ENCODE measurements around the gene KIF6. TPM values are rescaled to one million over a fixed set of nuclear protein-coding genes. Genes with fewer than 3 reads are reported as not detected.
"Not testable (repeated sequence)": the region's sequence is repeated elsewhere in the genome, so short reads cannot be mapped to it uniquely, and the experiment has no call there.

Gene KIF6
- polyA plus RNA-seq, 1 donor (not counting 4 experiments of a cell fraction or from before 2014, with no cell fraction given) = 0.14 TPM

DNA sequence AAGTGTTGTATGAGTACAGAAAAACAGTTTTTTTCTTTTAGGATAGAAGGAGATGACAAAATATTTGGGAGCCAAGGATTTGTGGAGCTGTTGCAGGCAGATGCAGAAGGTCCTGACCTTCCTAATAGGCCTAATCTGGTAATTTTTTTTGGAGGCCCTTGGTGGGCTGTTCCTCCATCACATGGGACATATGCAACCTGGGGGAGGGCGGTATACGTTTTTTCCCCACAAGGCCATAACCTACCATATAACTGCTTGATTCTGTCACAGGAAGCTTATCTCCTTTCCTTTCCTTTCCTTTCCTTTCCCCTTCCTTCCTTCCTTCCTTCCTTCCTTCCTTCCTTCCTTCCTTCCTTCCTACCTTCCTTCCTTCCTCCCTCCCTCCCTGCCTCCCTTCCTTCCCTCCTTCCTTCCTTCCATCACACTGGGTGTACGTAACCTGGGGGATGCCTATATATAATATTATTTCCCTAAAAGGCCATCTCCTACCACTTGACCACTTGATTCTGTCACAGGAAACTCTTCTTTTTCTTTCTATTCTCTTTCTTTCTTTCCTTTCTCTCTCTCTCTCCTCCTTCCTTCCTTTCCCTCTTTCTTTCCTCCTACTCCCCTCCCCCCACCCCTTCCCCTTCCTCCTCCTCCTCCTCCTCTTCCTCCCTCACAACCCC is 217.7 kb downstream of the KIF6 start:
- no peaks in the 10 kb centered on the region for H3K79me2 ChIP-seq (ENCODE audit: control insufficient read depth, insufficient read depth, low read length)
- no peaks in the 10 kb centered on the region for H3K27me3 ChIP-seq (ENCODE audit: control insufficient read depth, extremely low read depth, insufficient read depth, low read length)
- TF ChIP-seq, protein P1, sequence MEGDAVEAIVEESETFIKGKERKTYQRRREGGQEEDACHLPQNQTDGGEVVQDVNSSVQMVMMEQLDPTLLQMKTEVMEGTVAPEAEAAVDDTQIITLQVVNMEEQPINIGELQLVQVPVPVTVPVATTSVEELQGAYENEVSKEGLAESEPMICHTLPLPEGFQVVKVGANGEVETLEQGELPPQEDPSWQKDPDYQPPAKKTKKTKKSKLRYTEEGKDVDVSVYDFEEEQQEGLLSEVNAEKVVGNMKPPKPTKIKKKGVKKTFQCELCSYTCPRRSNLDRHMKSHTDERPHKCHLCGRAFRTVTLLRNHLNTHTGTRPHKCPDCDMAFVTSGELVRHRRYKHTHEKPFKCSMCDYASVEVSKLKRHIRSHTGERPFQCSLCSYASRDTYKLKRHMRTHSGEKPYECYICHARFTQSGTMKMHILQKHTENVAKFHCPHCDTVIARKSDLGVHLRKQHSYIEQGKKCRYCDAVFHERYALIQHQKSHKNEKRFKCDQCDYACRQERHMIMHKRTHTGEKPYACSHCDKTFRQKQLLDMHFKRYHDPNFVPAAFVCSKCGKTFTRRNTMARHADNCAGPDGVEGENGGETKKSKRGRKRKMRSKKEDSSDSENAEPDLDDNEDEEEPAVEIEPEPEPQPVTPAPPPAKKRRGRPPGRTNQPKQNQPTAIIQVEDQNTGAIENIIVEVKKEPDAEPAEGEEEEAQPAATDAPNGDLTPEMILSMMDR (optimal IDR thresholded peaks at IDR 0.05 in 1 of 3, IDR thresholded peaks at IDR 0.05 in 1 of 3, conservative IDR thresholded peaks at IDR 0.05 in 1 of 3; ENCODE audit: extremely low read depth in 1 of 3, insufficient read depth in 2 of 3, low read length in 3 of 3) = no peak
- TF ChIP-seq EZH2 (IDR thresholded peaks at IDR 0.05; ENCODE audit: low read length) = no peak
- H3K4me3 ChIP-seq (ENCODE audit: control insufficient read depth in 2 of 3, extremely low read depth in 1 of 3, insufficient read depth in 2 of 3, low read depth in 1 of 3, low read length in 3 of 3) = no peak overlapping the region
- no peaks in the 10 kb centered on the region for H3K9me3 ChIP-seq (ENCODE audit: control insufficient read depth, low read depth, low read length)
- no peak overlapping the region for H3K9ac ChIP-seq (ENCODE audit: control insufficient read depth, extremely low read depth, insufficient read depth, low read length)
- H3K4me2 ChIP-seq (ENCODE audit: control insufficient read depth, extremely low read depth, insufficient read depth, low read depth, low read length) = no peak overlapping the region
- no peak for DNase-seq (ENCODE audit: low read depth, low spot score)
- no peak for FAIRE-seq
- no peaks in the 10 kb centered on the region for H4K20me1 ChIP-seq (ENCODE audit: control insufficient read depth, extremely low read depth, insufficient read depth, low read length)
- no peak overlapping the region for H2AFZ ChIP-seq (ENCODE audit: control insufficient read depth, low read length)
- dilution Hi-C loops (cut with MboI; ENCODE audit: extremely low pct_ligation_motif_present, low sequenced_read_pairs) = no loop called here
- no peaks in the 10 kb centered on the region for H3K4me1 ChIP-seq (ENCODE audit: control insufficient read depth, extremely low read depth, insufficient read depth, low read length)
- H3K36me3 ChIP-seq (ENCODE audit: control insufficient read depth in 2 of 2, extremely low read depth in 1 of 2, insufficient read depth in 2 of 2, low read length in 2 of 2) = no peaks in the 10 kb centered on the region
- H3K27ac ChIP-seq (ENCODE audit: control insufficient read depth, insufficient read depth, low read length) = no peak overlapping the region
- H3K9me1 ChIP-seq (ENCODE audit: control insufficient read depth, extremely low read depth, insufficient read depth, low read length) = no peaks in the 10 kb centered on the region

GRCh38 chr6:39502362-39502955 is 222.7 kb downstream of the KIF6 start:
- H3K27ac ChIP-seq (ENCODE audit: control insufficient read depth, insufficient read depth, low read length); FAIRE-seq; dilution Hi-C loops (cut with MboI; ENCODE audit: extremely low pct_ligation_motif_present, low sequenced_read_pairs): not testable (repeated sequence)

More at GRCh38 chr6:39502362-39502955, 222.7 kb downstream of the KIF6 start:
- H3K9ac ChIP-seq (ENCODE audit: control insufficient read depth, extremely low read depth, insufficient read depth, low read length); H4K20me1 ChIP-seq (ENCODE audit: control insufficient read depth, extremely low read depth, insufficient read depth, low read length); H3K4me1 ChIP-seq (ENCODE audit: control insufficient read depth, extremely low read depth, insufficient read depth, low read length); H3K4me2 ChIP-seq (ENCODE audit: control insufficient read depth, extremely low read depth, insufficient read depth, low read depth, low read length); H3K36me3 ChIP-seq (ENCODE audit: control insufficient read depth in 2 of 2, extremely low read depth in 1 of 2, insufficient read depth in 2 of 2, low read length in 2 of 2); H3K79me2 ChIP-seq (ENCODE audit: control insufficient read depth, insufficient read depth, low read length); H3K4me3 ChIP-seq (ENCODE audit: control insufficient read depth in 2 of 3, extremely low read depth in 1 of 3, insufficient read depth in 2 of 3, low read depth in 1 of 3, low read length in 3 of 3); H3K9me1 ChIP-seq (ENCODE audit: control insufficient read depth, extremely low read depth, insufficient read depth, low read length); DNase-seq (ENCODE audit: low read depth, low spot score); H3K27me3 ChIP-seq (ENCODE audit: control insufficient read depth, extremely low read depth, insufficient read depth, low read length); H3K9me3 ChIP-seq (ENCODE audit: control insufficient read depth, low read depth, low read length); H2AFZ ChIP-seq (ENCODE audit: control insufficient read depth, low read length): not testable (repeated sequence)
